ENCODE measurements around the gene HOXA7. TPM values are rescaled to one million over a fixed set of nuclear protein-coding genes. Genes with fewer than 3 reads are reported as not detected.
A peak's percentile ranks its signal among the peaks of the same experiment; 100 is the strongest.

Gene HOXA7
- total RNA-seq, 2 donors from 2014 or later: 0.28 to 0.54 TPM

GRCh38 chr7:27157702-27158431, 1.4 kb upstream of the HOXA7 start:
- Histone ChIP-seq H3K9me3 (no peaks in the 10 kb centered on the region), H3K36me3 (no peaks in the 10 kb centered on the region), H3K27ac (no peak overlapping the region), H3K4me1 (ENCODE audit: control insufficient read depth in 1 of 2, low read depth in 2 of 2) (peaks cover 13 to 27% of the 10 kb centered on the region in 2 donors), H3K4me3 (no peak overlapping the region), H3K27me3 (replicated peaks; ENCODE audit: insufficient read depth) (no peaks in the 10 kb centered on the region)
- ATAC-seq (ENCODE audit: insufficient number of reproducible peaks, low FRiP score, low read depth) (no peak), DNase-seq (ENCODE audit: low spot score) (no peak)
- TF ChIP-seq CTCF (IDR thresholded peaks at IDR 0.05): no peak

GRCh38 chr7:27156916-27157701, 634 bp upstream of the HOXA7 start:
- Histone ChIP-seq H3K4me1 (ENCODE audit: control insufficient read depth in 1 of 2, low read depth in 2 of 2) (peaks cover 13 to 30% of the 10 kb centered on the region in 2 donors), H3K27ac (no peak overlapping the region), H3K27me3 (replicated peaks; ENCODE audit: insufficient read depth) (no peaks in the 10 kb centered on the region), H3K9me3 (no peaks in the 10 kb centered on the region), H3K4me3 (peak overlapping the region; percentile 72), H3K36me3 (no peaks in the 10 kb centered on the region)
- no peak for TF ChIP-seq CTCF (IDR thresholded peaks at IDR 0.05)
- ATAC-seq (ENCODE audit: insufficient number of reproducible peaks, low FRiP score, low read depth) (no peak), DNase-seq (ENCODE audit: low spot score) (no peak)

GRCh38 chr7:27155816-27156507, 513 bp downstream of the HOXA7 start:
- peaks cover 13 to 30% of the 10 kb centered on the region in 2 donors for H3K4me1 ChIP-seq (ENCODE audit: control insufficient read depth in 1 of 2, low read depth in 2 of 2)
- H3K27me3 ChIP-seq (replicated peaks; ENCODE audit: insufficient read depth): no peaks in the 10 kb centered on the region
- H3K36me3 ChIP-seq: no peaks in the 10 kb centered on the region
- ATAC-seq (ENCODE audit: insufficient number of reproducible peaks, low FRiP score, low read depth): no peak
- H3K9me3 ChIP-seq: no peaks in the 10 kb centered on the region
- peak overlapping the region; percentile 72 for H3K4me3 ChIP-seq
- no peak for DNase-seq (ENCODE audit: low spot score)
- H3K27ac ChIP-seq: peak overlapping the region; percentile 36 to 87
- TF ChIP-seq CTCF (IDR thresholded peaks at IDR 0.05): no peak

- Histone ChIP-seq H3K4me1 (ENCODE audit: control insufficient read depth in 1 of 2, low read depth in 2 of 2) (peaks cover 10 to 28% of the 10 kb centered on the region in 2 donors), H3K27ac (peak overlapping the region in 1 of 2 donors; percentile 87), H3K9me3 (no peaks in the 10 kb centered on the region), H3K27me3 (replicated peaks; ENCODE audit: insufficient read depth) (no peaks in the 10 kb centered on the region), H3K4me3 (peak overlapping the region; percentile 72), H3K36me3 (no peaks in the 10 kb centered on the region)
- ATAC-seq (ENCODE audit: insufficient number of reproducible peaks, low FRiP score, low read depth) (no peak), DNase-seq (ENCODE audit: low spot score) (no peak)
- no peak for TF ChIP-seq CTCF (IDR thresholded peaks at IDR 0.05)
Measured at GRCh38 chr7:27154901-27155815, 1.3 kb downstream of the HOXA7 start.
